HAP-1 (cell line): ENCODE results near the gene CACNA1E.
A peak's percentile ranks its signal among the peaks of the same experiment; 100 is the strongest.

Experiments
- DNase-seq, 2 experiments: peaks; one replicate each; pipeline ENCODE4 v3.0.0-alpha.2; 2016 to 2020; ENCODE audit warnings: low spot score in 2 of 2
- H3K27me3 ChIP-seq: fragments of 250-450 bp; sonication (Bioruptor Pico); 2 replicates; pipeline ENCODE4 v1.5.1; 2020; ENCODE audit warnings: low read depth, mild to moderate bottlenecking, moderate library complexity
- H3K36me3 ChIP-seq: fragments of 250-450 bp; sonication (Bioruptor Pico); replicated peaks from 2 replicates; pipeline ENCODE4 v1.5.1; 2020; ENCODE audit warnings: mild to moderate bottlenecking
- H3K4me1 ChIP-seq: fragments of 250-450 bp; sonication (Bioruptor Pico); 2 replicates; pipeline ENCODE4 v1.5.1; 2020; ENCODE audit warnings: mild to moderate bottlenecking
- H3K4me3 ChIP-seq: fragments of 250-450 bp; sonication (Bioruptor Pico); 2 replicates; pipeline ENCODE4 v1.5.1; 2020; ENCODE audit warnings: mild to moderate bottlenecking, moderate library complexity
- H3K9me3 ChIP-seq: fragments of 250-450 bp; sonication (Bioruptor Pico); 2 replicates; pipeline ENCODE4 v1.5.1; 2020; ENCODE audit warnings: mild to moderate bottlenecking, moderate library complexity
- in situ Hi-C: fragments of 300-500 bp; cut with MboI; formaldehyde crosslinking; loops from 3 replicates; pipeline ENCODE4 v1.14.3; 2020; ENCODE audit warnings: low sequenced_read_pairs, inconsistent platforms, mixed read lengths

Gene CACNA1E

DNA sequence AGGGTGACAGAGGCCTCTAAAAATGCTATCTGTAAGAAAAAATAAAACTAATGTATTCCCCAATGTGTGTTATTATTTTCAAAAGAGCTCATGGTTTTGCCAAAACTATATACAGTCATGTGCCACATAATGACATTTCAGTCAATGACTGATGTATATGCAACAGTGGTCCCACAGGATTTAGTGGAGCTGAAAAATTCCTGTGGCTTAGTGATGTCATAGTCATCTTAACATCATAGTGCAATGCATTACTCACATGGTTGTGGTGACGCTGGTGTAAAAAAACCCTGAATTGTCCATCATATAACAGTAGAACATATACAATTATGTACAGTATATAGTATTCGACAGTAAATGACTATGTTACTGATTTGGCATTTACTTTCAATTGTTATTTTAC, 172.4 kb downstream of the CACNA1E start:
- no peak for DNase-seq
- no peaks in the 10 kb centered on the region for H3K4me1 ChIP-seq
- in situ Hi-C loops: no loop called here

DNA sequence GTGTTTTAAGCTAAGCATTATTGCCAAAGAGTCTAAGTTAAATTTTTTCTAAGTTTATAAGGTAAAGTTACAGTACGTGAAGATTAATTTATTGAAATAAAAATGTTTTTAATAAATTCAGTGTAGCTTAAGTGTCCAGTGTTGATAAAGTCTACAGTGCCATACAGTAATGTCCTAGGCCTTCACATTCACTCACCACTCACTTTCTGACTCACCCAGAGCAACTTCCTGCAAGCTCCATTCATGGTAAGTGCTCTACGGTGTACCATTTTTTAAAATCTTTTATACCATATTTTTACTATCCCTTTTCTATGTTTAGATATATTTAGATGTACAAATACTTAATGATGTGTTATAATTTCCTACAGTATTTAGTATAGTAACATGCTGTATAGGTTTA, 173.2 kb downstream of the CACNA1E start:
- no peak overlapping the region for H3K4me3 ChIP-seq
- in situ Hi-C loops: no loop called here
- H3K9me3 ChIP-seq: no peaks in the 10 kb centered on the region

More for the DNA sequence above, 172.4 kb downstream of the CACNA1E start:
- Histone ChIP-seq H3K36me3 (no peaks in the 10 kb centered on the region), H3K4me3 (no peak overlapping the region), H3K9me3 (no peaks in the 10 kb centered on the region), H3K27me3 (no peaks in the 10 kb centered on the region)

DNA sequence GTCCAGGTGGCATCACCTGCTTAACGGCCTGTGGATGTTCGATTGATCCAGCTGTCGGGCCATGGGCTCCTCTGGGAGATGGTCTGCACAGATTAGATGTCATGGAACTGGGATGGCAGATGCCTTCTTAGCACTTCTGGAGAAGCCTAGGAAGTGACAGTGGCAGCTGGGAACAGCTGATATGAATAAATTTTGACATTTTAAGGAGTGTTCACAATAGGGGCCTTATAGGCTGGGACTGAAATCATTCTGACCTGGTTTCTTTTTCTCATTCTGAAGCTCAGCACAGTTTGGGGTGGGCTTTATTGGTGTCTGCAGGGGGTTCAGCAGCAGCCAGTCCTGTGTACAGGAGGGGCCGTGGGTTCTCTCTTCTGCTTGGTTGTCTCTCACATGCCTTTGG, 175.3 kb downstream of the CACNA1E start:
- no peaks in the 10 kb centered on the region for H3K4me1 ChIP-seq
- H3K4me3 ChIP-seq: no peak overlapping the region
- H3K9me3 ChIP-seq: no peaks in the 10 kb centered on the region
- no peaks in the 10 kb centered on the region for H3K27me3 ChIP-seq
- DNase-seq: no peak
- in situ Hi-C loops: no loop called here
- no peaks in the 10 kb centered on the region for H3K36me3 ChIP-seq

More for the DNA sequence above, 173.2 kb downstream of the CACNA1E start:
- DNase-seq: no peak
- H3K27me3 ChIP-seq: no peaks in the 10 kb centered on the region
- no peaks in the 10 kb centered on the region for H3K36me3 ChIP-seq
- H3K4me1 ChIP-seq: no peaks in the 10 kb centered on the region

- H3K4me1 ChIP-seq: no peaks in the 10 kb centered on the region
- no peaks in the 10 kb centered on the region for H3K9me3 ChIP-seq
- DNase-seq: no peak
- H3K27me3 ChIP-seq: no peaks in the 10 kb centered on the region
- in situ Hi-C loops: no loop called here
- no peaks in the 10 kb centered on the region for H3K36me3 ChIP-seq
- no peak overlapping the region for H3K4me3 ChIP-seq
Observed at GRCh38 chr1:181659321-181659957, 176.1 kb downstream of the CACNA1E start.

- H3K9me3 ChIP-seq: no peaks in the 10 kb centered on the region
- no peaks in the 10 kb centered on the region for H3K4me1 ChIP-seq
- no peaks in the 10 kb centered on the region for H3K36me3 ChIP-seq
- no peak overlapping the region for H3K4me3 ChIP-seq
- DNase-seq: no peak
- H3K27me3 ChIP-seq: no peaks in the 10 kb centered on the region
- in situ Hi-C loops: no loop called here
Observed at GRCh38 chr1:181660621-181661020, 177.3 kb downstream of the CACNA1E start.

DNA sequence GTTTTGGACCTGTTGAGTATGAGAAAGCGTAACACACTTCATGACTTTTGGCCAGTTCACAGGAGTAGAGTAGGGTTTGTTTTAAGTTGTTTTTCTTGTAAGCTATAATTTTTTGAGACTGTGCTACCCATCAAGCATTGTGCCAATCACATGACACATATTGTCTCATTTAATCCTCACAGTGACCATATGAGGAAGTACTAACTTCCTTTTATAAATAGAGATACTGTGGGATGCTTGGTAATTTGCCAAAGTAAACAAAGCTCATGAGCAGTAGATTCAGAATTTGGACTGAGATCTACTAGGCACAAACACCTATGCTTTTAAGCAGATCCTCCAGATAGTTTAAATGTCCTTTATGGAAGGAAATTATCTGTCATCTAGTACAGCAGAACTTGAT, 178.3 kb downstream of the CACNA1E start:
- H3K36me3 ChIP-seq: no peaks in the 10 kb centered on the region
- no peak overlapping the region for H3K4me3 ChIP-seq
- H3K9me3 ChIP-seq: no peaks in the 10 kb centered on the region
- in situ Hi-C loops: no loop called here
- H3K27me3 ChIP-seq: no peaks in the 10 kb centered on the region
- no peak for DNase-seq
- H3K4me1 ChIP-seq: no peaks in the 10 kb centered on the region

- no peaks in the 10 kb centered on the region for H3K9me3 ChIP-seq
- in situ Hi-C loops: no loop called here
- H3K27me3 ChIP-seq: no peaks in the 10 kb centered on the region
- H3K4me3 ChIP-seq: no peak overlapping the region
- no peaks in the 10 kb centered on the region for H3K36me3 ChIP-seq
- H3K4me1 ChIP-seq: no peaks in the 10 kb centered on the region
- DNase-seq: no peak
Observed at GRCh38 chr1:181662606-181663005, 179.3 kb downstream of the CACNA1E start.

GRCh38 chr1:181664543-181664942, 181.2 kb downstream of the CACNA1E start:
- no peaks in the 10 kb centered on the region for H3K4me1 ChIP-seq
- in situ Hi-C loops: no loop called here
- H3K27me3 ChIP-seq: no peaks in the 10 kb centered on the region
- no peak overlapping the region for H3K4me3 ChIP-seq
- H3K36me3 ChIP-seq: no peaks in the 10 kb centered on the region
- DNase-seq: no peak
- H3K9me3 ChIP-seq: no peaks in the 10 kb centered on the region

- H3K27me3 ChIP-seq: no peaks in the 10 kb centered on the region
- in situ Hi-C loops: no loop called here
- no peak for DNase-seq
- no peaks in the 10 kb centered on the region for H3K4me1 ChIP-seq
- no peaks in the 10 kb centered on the region for H3K36me3 ChIP-seq
- no peaks in the 10 kb centered on the region for H3K9me3 ChIP-seq
- H3K4me3 ChIP-seq: no peak overlapping the region
Observed at GRCh38 chr1:181669246-181669645, 185.9 kb downstream of the CACNA1E start.

GRCh38 chr1:181674617-181675016, 191.3 kb downstream of the CACNA1E start:
- H3K4me1 ChIP-seq: no peaks in the 10 kb centered on the region
- H3K27me3 ChIP-seq: no peaks in the 10 kb centered on the region
- DNase-seq: no peak
- in situ Hi-C loops: no loop called here
- no peaks in the 10 kb centered on the region for H3K36me3 ChIP-seq
- H3K9me3 ChIP-seq: no peaks in the 10 kb centered on the region
- no peak overlapping the region for H3K4me3 ChIP-seq

- DNase-seq: no peak
- H3K36me3 ChIP-seq: no peaks in the 10 kb centered on the region
- no peak overlapping the region for H3K4me3 ChIP-seq
- H3K9me3 ChIP-seq: no peaks in the 10 kb centered on the region
- H3K27me3 ChIP-seq: no peaks in the 10 kb centered on the region
- in situ Hi-C loops: no loop called here
- H3K4me1 ChIP-seq: no peaks in the 10 kb centered on the region
Observed at GRCh38 chr1:181675091-181675917, 192.0 kb downstream of the CACNA1E start.

- no peaks in the 10 kb centered on the region for H3K9me3 ChIP-seq
- no peak overlapping the region for H3K4me3 ChIP-seq
- in situ Hi-C loops: no loop called here
- DNase-seq: no peak
- H3K27me3 ChIP-seq: no peaks in the 10 kb centered on the region
- H3K4me1 ChIP-seq: no peaks in the 10 kb centered on the region
- no peaks in the 10 kb centered on the region for H3K36me3 ChIP-seq
Observed at GRCh38 chr1:181675918-181676190, 192.5 kb downstream of the CACNA1E start.

DNA sequence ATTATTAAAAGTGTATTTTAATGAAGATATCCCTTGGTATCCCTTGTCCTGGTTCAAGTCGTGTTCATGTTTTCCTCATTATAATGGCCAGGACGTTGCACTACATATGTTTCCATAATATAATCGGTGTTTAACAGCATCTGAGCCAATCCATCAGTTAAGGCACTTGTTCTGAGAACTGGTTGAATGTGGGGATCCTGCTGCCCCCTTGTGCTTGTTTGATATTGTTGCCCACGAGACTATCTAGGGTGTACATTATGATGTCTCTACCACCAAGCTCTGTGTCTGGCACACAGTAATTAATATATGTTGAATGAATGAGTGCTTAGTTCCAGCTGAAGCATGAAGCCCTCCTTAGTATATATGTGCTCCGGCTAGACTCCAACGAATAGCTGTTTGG, 193.0 kb downstream of the CACNA1E start:
- peak in 1 of 2 experiments; percentile 18 for DNase-seq
- H3K4me1 ChIP-seq: no peaks in the 10 kb centered on the region
- H3K9me3 ChIP-seq: no peaks in the 10 kb centered on the region
- H3K36me3 ChIP-seq: no peaks in the 10 kb centered on the region
- no peaks in the 10 kb centered on the region for H3K27me3 ChIP-seq
- in situ Hi-C loops: no loop called here
- H3K4me3 ChIP-seq: no peak overlapping the region

- no peaks in the 10 kb centered on the region for H3K9me3 ChIP-seq
- no peak overlapping the region for H3K4me3 ChIP-seq
- no peaks in the 10 kb centered on the region for H3K27me3 ChIP-seq
- in situ Hi-C loops: no loop called here
- DNase-seq: no peak
- no peaks in the 10 kb centered on the region for H3K4me1 ChIP-seq
- no peaks in the 10 kb centered on the region for H3K36me3 ChIP-seq
Observed at GRCh38 chr1:181680332-181680731, 197.0 kb downstream of the CACNA1E start.
